Loucy (cell line): Measurements from ENCODE around the gene TFPI.
"Not testable (repeated sequence)": the region's sequence is repeated elsewhere in the genome, so short reads cannot be mapped to it uniquely, and the experiment has no call there.

Experiments used
- H2AFZ ChIP-seq: fragments of 200-600 bp; sonication (generic); 2 replicates; pipeline ENCODE4 v1.6.0; 2016; ENCODE audit warnings: antibody characterized with exemption, mild to moderate bottlenecking, low read length, moderate library complexity
- H3F3A ChIP-seq: fragments of 200-600 bp; 2 replicates; pipeline ENCODE4 v1.6.0; 2016; ENCODE audit warnings: antibody characterized with exemption, low read depth, mild to moderate bottlenecking
- H3K27me3 ChIP-seq: fragments of 200-600 bp; sonication (generic); 2 replicates; pipeline ENCODE4 v1.6.1; 2014; ENCODE audit warnings: low read length, mild to moderate bottlenecking; ENCODE audit not compliant: insufficient read depth, poor library complexity, severe bottlenecking
- H3K36me3 ChIP-seq: fragments of 200-600 bp; sonication (generic); 2 replicates; pipeline ENCODE4 v1.6.1; 2016; ENCODE audit warnings: low read length; ENCODE audit not compliant: insufficient read depth
- H3K4me1 ChIP-seq: fragments of 200-600 bp; sonication (generic); 2 replicates; pipeline ENCODE4 v1.5.1; 2014; ENCODE audit warnings: low read length, mild to moderate bottlenecking; ENCODE audit not compliant: insufficient read depth, poor library complexity, severe bottlenecking
- H3K4me2 ChIP-seq: fragments of 200-600 bp; sonication (generic); 2 replicates; pipeline ENCODE4 v1.6.0; 2014; ENCODE audit warnings: antibody characterized with exemption, low read length, low read depth, mild to moderate bottlenecking; ENCODE audit not compliant: poor library complexity, severe bottlenecking
- H3K4me3 ChIP-seq: fragments of 200-600 bp; sonication (generic); 2 replicates; pipeline ENCODE4 v1.5.1; 2014; ENCODE audit warnings: low read length, mild to moderate bottlenecking, mixed read lengths; ENCODE audit not compliant: poor library complexity, severe bottlenecking
- H3K79me2 ChIP-seq: fragments of 200-600 bp; sonication (generic); 2 replicates; pipeline ENCODE4 v1.6.1; 2014; ENCODE audit warnings: low read length; ENCODE audit not compliant: insufficient read depth
- H3K9ac ChIP-seq: fragments of 200-600 bp; sonication (generic); 2 replicates; pipeline ENCODE4 v1.6.0; 2014; ENCODE audit warnings: mild to moderate bottlenecking, low read depth, low read length, moderate library complexity; ENCODE audit not compliant: poor library complexity, severe bottlenecking
- H3K9me2 ChIP-seq: fragments of 200-600 bp; sonication (generic); replicated peaks from 2 replicates; pipeline ENCODE4 v1.6.1; 2016; ENCODE audit warnings: low read depth, low read length, mixed read lengths
- H3K9me3 ChIP-seq: fragments of 200-600 bp; sonication (generic); 2 replicates; pipeline ENCODE4 v1.6.1; 2014; ENCODE audit warnings: mild to moderate bottlenecking, antibody characterized with exemption, low read length, low read depth; ENCODE audit not compliant: insufficient read depth
- H4K20me1 ChIP-seq: fragments of 200-600 bp; sonication (generic); 2 replicates; pipeline ENCODE4 v1.6.0; 2014; ENCODE audit warnings: antibody characterized with exemption, low read length, mild to moderate bottlenecking; ENCODE audit not compliant: insufficient read depth, poor library complexity, severe bottlenecking
- CTCF ChIP-seq: fragments of 200-600 bp; sonication (generic); conservative IDR thresholded peaks from 2 replicates; pipeline ENCODE4 v1.5.1; 2014; ENCODE audit warnings: mild to moderate bottlenecking, antibody characterized with exemption, low read length
- EZH2phosphoT487 ChIP-seq: fragments of 200-600 bp; IDR thresholded peaks from 2 replicates; pipeline ENCODE4 v1.6.1; 2018; ENCODE audit warnings: antibody characterized with exemption, mild to moderate bottlenecking, moderate library complexity, borderline replicate concordance

TFPI gene

GRCh38 chr2:187542123-187542522 is 12.1 kb downstream of the TFPI start:
- Histone ChIP-seq H3K4me2 (no peak overlapping the region), H3K4me1 (peaks cover 6% of the 10 kb centered on the region), H3K9ac (no peak overlapping the region)

GRCh38 chr2:187541086-187542085 is 12.8 kb downstream of the TFPI start:
- Histone ChIP-seq H4K20me1 (no peaks in the 10 kb centered on the region), H3F3A (no peaks in the 10 kb centered on the region), H3K4me2 (no peak overlapping the region), H3K9ac (no peak overlapping the region), H3K9me2 (no peaks in the 10 kb centered on the region), H3K79me2 (no peaks in the 10 kb centered on the region), H3K36me3 (no peaks in the 10 kb centered on the region), H3K9me3 (no peaks in the 10 kb centered on the region), H3K4me1 (no peaks in the 10 kb centered on the region), H3K4me3 (no peak overlapping the region), H2AFZ (no peak overlapping the region), H3K27me3 (no peaks in the 10 kb centered on the region)
- no peak for TF ChIP-seq CTCF
- TF ChIP-seq EZH2phosphoT487: no peak

More at GRCh38 chr2:187542123-187542522, 12.1 kb downstream of the TFPI start:
- H4K20me1 ChIP-seq: no peaks in the 10 kb centered on the region
- H3K9me3 ChIP-seq: no peaks in the 10 kb centered on the region
- H3F3A ChIP-seq: no peaks in the 10 kb centered on the region
- H3K36me3 ChIP-seq: no peaks in the 10 kb centered on the region
- H3K9me2 ChIP-seq: no peaks in the 10 kb centered on the region
- no peak overlapping the region for H2AFZ ChIP-seq
- no peak for TF ChIP-seq EZH2phosphoT487
- TF ChIP-seq CTCF: no peak
- no peaks in the 10 kb centered on the region for H3K27me3 ChIP-seq
- no peaks in the 10 kb centered on the region for H3K79me2 ChIP-seq
- H3K4me3 ChIP-seq: no peak overlapping the region

- H4K20me1 ChIP-seq, H3K4me2 ChIP-seq, H3K9me3 ChIP-seq, H3K4me3 ChIP-seq, H3K9me2 ChIP-seq, H3K9ac ChIP-seq, H3K36me3 ChIP-seq, H3K79me2 ChIP-seq, H3K27me3 ChIP-seq, H2AFZ ChIP-seq, H3F3A ChIP-seq, H3K4me1 ChIP-seq: not testable (repeated sequence)
Observed at GRCh38 chr2:187538222-187538621, 16.0 kb downstream of the TFPI start.

GRCh38 chr2:187535381-187535780 is 18.9 kb downstream of the TFPI start:
- not testable (repeated sequence) for H3K9ac ChIP-seq, H3K36me3 ChIP-seq, H3K79me2 ChIP-seq, H4K20me1 ChIP-seq, H3K4me3 ChIP-seq, H3K9me2 ChIP-seq, H2AFZ ChIP-seq, H3F3A ChIP-seq, H3K9me3 ChIP-seq, H3K4me1 ChIP-seq, H3K4me2 ChIP-seq, H3K27me3 ChIP-seq
